Ishikawa (cell line): Measurements from ENCODE around the gene DENND5B.

ENCODE experiments used
- FOXM1 ChIP-seq: IDR thresholded peaks from 2 replicates; pipeline ENCODE4 v1.6.1; 2012; ENCODE audit warnings: low read depth, borderline replicate concordance
- YY1 ChIP-seq: IDR thresholded peaks from 2 replicates; pipeline ENCODE4 v1.6.1; 2012; ENCODE audit warnings: low read depth

GRCh38 chr12:31412292-31412801, 178.6 kb downstream of the DENND5B start:
- no peak for TF ChIP-seq FOXM1
- no peak for TF ChIP-seq YY1
